NCI-H1436 (cell line): ENCODE results near the gene GNAS-AS1.
"Not testable (repeated sequence)": the region's sequence is repeated elsewhere in the genome, so short reads cannot be mapped to it uniquely, and the experiment has no call there.

Source experiments
- DNase-seq: peaks from one replicate; lab custom pipeline; 2025; lab: John Stamatoyannopoulos, UW

The GNAS-AS1 gene

DNA sequence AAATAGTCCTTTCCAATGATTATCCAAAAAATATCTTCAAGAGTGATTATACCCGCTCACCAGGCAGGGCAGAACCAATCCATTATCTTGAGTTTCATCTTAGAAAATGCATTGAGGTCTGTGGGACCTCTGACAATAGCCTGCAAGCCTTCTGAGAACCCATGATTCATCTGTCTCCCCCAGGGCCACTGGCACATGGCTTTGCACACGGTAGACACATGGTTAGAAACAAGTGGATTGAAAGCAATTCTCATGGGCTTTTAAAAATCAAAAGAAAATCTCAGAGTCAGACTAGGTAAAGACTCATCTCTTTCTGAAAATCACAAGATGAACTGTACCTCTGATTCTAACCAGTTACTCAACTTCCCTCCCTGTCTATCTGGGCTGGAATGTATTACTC, 15.5 kb downstream of the GNAS-AS1 start:
- DNase-seq, result no peak

DNA sequence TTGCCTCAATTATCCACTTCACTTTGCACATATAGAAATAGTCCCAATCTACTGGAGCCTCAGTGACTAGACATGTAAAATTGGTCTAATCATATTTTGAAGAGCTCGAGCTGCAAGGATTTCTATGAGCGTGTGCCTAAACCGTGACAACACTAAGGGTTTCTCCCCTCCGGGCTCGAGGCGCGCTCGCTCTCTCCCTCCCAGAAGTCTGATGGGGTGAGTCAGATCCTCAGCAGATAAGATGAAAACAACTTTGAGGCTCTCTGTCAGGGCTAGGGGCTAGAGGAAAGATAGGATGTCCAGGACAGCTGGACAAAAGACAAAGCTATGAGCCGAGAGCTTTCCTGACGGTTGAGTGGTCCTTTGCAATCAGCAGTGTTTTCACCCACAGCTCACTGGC, 16.8 kb downstream of the GNAS-AS1 start:
- DNase-seq, result peak; percentile 79

DNA sequence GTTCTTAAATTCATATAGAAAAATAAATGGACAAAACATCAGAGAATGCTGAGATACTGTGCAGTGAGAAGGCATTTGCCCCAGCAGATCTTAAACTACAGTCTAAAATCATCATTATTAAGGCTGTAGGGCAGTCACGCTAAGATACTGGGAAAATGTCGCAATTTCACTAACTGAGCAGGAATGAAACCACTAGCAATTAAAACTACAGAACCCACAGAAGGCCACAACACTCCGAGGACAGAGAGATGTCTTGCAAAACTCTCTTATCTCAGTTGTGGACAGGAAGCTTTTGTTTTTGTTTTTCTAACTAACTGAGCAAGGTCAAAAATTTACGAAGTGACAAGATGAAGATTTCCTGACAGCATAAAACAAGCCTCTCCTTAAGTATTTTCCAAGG, 18.2 kb downstream of the GNAS-AS1 start:
- DNase-seq, result no peak

DNA sequence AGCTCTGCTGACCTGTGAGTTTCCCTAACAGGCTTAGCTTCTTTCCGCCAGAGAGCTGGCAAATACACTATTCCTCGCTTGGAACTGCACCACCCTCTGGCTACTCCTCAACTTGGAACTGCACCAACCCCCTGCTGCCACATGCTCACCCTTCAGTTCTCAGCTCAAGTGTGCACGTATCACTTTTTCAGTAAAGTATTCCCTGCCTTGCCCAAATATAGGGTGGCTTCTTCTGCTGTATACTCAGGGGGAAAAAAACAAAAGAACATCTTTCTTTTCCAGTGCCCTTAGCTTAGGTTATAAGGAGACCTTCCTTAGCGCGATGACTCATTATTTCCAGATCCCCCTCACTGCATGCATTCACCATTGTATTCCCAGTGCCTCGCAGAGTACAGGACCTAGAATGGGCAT, 21.2 kb downstream of the GNAS-AS1 start:
- no peak for DNase-seq

DNA sequence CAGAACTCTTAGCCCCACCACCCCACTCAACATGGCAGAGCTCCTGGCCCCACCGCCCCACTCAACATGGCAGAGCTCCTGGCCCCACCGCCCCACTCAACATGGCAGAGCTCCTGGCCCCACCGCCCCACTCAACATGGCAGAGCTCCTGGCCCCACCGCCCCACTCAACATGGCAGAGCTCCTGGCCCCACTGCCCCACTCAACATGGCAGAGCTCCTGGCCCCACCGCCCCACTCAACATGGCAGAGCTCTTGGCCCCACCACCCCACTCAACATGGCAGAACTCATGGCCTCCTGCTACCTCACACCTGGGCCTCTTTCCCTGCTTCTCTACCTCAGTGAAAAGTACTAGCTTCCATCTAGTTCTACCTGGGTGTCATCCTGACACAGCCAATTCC, 21.9 kb downstream of the GNAS-AS1 start:
- DNase-seq, result not testable (repeated sequence)

DNA sequence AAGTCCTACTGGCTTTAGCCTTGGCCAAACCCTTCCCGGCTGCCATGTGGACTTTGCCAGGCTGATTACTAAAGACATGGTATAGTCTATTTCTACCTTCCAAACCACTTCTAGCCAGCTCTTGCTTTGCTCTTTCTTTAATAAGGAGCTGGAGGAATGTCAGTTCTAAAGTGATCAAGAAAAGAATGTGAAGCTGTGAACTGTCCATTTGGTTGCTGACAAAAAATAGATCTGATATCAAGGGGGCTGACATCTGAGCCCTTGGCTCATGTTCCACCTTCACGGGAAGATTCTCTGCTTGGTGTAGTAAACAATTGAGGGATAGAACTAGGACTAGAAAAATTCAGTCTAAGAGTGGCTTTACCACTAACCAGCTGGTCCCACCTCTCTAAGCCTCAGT, 22.6 kb downstream of the GNAS-AS1 start:
- no peak for DNase-seq

DNA sequence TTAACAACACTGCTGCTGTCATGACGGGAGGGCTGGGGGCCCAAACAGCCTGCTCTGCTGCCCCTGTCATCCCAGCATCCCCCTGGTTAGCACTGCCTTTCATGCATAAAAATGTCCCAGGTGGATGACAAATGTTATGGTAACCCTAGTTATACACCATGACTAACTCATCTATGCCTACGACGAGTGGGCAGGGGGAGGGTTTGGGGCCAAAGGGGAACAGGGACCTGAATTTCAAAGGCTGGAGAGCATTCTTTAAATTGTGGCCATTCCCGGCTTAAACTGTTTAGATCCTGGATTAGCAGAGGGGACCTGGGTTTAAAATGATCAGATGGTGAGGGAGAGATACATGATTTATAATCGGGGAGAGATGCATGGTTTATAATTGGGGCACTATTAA, 24.4 kb downstream of the GNAS-AS1 start:
- no peak for DNase-seq

DNA sequence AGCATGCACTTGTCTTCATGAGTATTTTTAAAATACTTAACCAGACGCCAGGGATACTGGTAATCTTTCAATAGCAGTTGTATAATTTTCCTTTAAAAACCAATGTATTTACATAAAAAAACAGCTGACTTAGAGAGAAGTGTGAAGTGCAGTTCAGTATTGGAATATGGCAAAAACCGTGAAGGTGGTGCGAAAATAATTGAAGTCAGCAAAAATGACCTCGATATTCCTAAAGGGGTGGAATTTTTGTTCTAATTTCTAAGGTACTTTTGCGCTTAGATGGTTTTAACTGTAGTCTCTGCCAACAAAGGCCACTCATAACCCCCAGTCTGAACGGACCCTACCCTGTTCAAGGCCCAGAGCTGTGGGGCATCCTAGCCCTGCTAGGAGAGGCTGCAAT, 25.3 kb downstream of the GNAS-AS1 start:
- DNase-seq, result no peak

DNA sequence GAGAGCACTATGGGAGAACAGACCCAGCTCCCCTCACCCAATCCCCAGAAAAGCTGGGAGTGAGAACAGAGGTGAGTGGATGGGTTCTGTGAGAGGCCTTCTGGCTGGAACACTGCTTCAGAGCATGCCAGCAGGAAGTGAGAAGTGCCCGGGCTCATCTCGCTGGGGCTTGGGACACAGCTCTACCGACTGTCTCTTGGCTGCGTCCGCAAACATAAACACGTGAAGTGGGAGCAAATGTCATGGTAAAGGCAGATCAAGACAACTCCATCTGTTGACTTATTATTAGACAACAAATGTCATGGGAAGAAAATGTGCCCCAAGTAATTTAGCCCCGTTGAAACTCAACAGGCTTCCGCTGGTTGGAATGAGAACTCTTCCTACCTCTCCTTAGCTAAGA, 25.9 kb downstream of the GNAS-AS1 start:
- no peak for DNase-seq

DNA sequence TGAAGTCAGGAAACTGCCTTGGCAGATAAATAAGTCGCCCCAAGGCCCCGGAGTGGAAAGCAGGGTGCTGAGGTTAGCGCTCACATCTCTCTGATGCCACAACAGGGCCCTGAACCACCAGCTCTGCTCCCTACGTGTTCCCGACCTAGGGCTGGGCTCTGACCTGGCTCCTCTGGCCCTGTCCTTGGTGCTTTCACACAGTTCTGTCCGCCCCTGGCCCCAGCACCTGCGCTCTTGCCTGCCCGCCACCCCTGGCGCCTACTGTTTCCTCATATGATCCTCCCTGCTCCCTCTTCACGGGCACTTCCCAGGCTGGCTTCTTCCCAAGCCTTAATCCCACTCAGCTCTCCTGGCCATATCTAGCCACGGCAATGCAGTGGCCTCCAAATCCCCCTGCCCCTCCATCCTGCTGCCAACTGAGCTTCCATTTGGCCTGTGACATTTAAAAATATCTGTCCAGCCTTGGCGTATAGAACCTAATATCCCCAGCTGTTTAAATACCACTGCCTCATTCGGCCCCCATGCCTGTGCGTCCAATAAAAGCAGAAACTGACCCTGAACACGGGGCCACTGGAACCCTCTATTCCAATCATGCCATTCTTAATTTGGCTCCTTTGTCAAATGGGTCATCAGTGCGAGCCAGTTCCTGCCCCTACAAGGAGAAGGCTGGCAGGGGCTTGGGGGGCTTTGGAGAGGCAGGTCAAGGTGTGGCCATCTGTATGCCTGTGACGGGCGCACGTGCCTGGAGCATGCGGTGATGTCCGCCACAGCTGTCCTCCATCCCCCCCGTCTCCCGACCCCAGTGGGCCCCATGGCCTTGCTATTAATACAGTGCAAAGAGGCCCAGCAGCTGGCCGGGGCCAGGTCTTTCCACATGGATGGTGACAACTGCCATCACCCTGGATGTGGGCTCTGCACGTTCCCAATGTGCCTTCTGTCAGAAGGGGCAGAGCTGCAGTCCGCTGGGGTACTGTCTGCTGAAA, 27.7 kb downstream of the GNAS-AS1 start:
- no peak for DNase-seq

DNA sequence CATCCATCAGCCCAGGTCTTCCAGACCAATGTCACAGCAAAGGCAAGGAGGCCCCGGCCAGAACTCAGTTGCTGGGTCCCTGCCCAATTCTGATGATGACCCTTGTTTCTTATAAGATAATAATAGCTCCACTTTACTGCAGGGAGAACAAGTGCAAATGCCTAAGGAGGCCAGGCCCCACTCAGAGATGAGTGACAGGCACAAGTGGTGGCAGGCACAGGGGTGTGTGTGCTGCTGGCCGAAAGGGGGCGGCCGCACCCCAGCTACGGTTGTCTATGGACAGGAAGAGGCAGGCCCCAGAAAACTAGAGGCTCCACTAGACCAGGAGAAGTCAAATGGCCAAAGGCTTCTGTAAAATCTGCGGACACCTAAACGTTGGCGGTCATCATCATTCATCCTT, 28.6 kb downstream of the GNAS-AS1 start:
- no peak for DNase-seq

DNA sequence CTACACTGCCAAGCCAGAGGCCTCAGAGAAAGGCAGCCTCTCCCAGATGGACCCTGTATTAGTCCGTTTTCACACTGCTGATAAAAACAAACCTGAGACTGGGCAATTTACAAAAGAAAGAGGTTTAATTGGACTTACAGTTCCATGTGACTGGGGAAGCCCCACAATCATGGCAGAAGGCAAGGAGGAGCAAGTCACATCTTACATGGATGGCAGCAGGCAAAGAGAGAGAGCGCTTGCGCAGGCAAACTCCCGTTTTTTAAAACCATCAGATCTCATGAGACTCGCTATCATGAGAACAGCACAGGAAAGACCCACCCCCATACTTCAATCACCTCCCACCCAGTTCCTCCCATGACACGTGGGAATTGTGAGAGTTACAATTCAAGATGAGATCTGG, 30.2 kb downstream of the GNAS-AS1 start:
- DNase-seq, result not testable (repeated sequence)

DNA sequence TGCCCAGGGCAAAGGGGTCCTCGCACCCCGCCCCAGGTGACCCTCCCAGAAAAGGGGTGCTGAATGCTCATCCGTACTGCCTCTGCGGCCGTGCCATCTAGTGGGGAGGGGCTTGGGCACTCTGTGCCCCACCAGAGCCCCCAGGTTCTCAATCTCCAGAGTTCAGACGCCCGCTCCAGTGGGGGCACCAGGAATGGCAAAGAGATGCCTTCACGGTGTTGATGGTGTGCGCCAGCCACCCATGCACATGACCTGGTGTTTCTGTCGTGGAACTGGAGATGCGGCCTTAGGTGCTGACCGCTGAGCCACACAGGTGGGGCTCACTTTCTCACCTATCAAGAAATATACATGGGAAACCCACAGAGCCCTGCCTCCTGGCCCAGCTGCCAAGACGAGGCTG, 30.8 kb downstream of the GNAS-AS1 start:
- no peak for DNase-seq

DNA sequence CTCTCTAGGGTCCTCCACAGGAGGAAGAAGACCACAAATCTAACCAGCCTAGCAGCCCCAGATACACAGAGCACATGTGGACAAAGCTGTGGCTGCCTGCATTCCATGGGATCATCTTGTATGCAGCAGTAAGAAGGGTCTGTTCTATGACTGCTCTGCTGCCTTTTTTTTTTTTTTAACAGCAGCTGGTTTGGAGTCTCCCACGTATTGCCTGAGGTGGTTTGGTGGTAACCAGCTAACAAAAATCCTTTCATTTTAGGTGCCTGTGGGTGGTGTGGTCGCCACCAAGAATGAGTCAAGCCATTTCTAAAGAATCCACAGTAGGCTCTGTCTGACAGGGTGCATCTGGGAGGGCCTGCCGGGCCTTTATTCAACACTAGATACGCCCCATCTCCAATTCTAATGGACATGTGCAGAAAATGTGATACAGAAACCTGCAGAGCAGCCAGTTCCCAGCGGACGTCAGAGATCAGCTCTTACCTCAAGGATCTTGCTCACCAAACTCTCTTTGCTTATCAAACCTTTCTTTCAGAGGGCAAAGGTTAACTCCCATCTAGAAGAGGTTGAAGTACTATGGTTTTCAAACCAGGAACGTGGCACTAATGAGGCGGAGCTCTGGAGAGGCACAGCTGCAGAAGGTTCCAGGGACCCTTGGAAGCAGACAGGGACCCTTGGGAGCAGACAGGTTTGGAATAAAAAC, 32.0 kb downstream of the GNAS-AS1 start:
- no peak for DNase-seq

DNA sequence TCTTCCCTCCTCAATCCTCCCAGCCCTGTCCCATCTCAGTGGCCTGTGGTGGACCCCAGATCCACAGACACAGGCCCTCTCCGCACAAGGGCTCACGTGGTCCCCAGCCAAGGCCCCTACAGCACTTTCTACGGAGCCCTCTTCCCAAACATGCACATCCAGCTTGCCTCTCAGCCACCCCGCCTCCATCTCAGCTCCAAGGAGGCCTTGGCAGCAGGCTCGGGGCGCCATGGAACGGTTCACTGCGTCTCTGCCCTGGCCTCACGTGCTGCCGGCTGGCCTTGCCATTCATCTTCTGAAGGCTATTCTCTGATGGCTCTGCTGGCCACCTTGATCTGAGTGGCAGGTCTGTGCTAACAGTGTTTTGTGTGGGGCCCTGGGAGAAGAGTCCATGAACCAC, 33.0 kb downstream of the GNAS-AS1 start:
- no peak for DNase-seq

DNA sequence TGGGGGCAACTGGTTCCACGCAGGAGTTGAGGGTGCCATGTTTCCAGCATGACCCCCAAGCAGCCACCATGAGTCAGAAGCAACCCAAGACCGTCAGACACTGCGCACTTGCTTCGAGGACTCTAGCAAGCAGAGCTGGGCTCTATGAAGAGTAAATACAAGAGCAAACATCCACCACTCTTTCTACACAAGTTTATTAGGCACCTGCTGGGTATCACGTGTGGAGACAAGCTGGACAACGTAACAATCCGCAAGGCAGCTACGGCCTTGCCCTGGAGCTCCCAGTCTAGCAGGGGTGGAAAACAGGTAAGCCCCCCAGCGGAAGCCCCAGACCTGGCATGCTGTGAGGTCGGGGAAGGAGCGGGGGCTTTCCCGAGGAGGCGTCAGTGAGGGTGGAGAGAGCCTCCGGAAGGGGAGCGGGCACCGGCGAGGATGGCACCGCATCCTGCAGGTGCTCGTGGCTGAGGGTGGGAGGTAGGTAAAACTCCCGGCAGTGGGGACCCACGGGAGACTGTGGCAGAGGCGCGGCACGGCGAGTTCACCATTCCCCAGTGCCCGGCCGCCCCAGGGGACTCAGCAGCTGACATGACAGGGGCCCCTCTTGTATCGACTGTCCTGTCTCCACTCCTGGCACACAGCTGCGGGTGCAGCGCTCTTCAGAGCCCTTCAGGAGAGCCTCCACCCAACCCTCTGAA, 33.6 kb downstream of the GNAS-AS1 start:
- DNase-seq, result no peak

DNA sequence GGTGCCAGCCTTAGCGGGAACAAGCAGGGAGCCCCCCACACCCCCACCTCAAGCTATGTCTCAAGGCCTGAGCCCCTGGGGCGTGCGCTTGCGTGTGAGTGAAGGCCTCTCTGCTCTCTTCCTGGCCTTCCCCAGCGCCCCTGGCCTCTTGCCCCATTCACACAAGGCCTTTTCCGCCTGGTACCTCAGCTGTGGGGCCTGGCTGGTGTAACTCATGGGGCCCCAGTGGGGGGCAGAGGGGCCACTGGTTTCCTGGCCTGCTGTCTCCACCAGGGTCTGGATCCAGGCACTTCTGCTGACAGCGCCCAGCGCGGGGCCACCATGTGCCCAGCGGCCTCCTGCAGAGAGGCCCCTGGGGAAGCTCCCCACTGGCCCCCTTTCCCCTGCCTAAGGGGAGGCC, 34.7 kb downstream of the GNAS-AS1 start:
- DNase-seq, result no peak

DNA sequence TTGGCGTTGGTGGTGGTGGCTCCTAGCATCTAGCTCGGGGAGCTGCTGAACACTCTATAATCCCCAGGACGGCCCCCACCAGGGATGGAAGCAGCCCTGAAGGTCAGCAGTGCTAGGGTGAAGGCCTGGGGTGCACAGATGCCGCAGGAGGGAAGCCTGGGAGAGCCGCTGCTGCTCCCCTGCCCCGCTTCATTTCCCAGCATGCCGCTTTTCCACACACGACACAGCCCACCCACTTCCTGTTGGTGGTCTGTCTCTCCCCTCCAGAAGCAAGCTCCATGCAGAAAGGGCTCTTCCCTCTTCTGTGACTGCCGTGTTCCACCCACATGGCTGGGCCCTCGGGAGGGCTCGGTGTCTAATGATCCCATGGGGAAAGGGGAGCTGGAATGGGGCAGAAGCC, 35.3 kb downstream of the GNAS-AS1 start:
- no peak for DNase-seq

DNA sequence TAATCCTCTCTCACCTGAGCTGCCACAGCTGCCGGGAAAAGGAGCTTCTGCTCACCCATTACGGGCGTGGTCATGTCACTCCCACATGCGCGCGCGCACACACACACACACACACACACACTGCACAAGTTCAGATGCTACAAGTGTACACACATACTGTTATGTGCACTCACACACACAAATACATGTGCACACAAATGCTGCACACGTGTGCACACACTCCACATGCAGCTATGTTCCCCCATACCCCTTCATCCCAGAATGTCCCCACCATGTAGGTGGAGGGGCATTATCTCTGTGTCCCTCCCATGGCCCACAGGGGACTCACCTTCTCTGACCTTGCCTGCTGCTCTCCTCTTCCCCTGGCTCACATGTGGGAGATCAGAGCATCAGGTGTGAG, 37.3 kb downstream of the GNAS-AS1 start:
- no peak for DNase-seq

DNA sequence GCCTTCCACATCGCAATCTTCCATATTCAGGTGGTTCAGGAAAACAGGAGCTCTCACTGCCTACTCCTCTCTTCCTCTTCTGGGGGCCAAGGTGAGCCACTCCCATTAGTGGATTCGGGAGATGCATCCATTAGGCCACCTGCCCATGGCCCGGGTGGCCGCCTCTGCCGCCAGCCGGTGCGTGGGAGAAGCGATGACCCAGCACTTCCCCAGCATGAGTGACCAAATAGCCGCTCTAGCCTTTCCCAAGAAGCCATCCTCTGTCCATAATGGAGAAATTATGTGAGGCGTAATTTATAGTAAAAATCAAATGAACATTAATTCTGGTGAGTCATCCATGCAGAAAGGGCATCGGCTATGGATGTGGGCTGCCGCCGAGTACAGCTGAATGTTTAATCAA, 39.4 kb downstream of the GNAS-AS1 start:
- no peak for DNase-seq

DNA sequence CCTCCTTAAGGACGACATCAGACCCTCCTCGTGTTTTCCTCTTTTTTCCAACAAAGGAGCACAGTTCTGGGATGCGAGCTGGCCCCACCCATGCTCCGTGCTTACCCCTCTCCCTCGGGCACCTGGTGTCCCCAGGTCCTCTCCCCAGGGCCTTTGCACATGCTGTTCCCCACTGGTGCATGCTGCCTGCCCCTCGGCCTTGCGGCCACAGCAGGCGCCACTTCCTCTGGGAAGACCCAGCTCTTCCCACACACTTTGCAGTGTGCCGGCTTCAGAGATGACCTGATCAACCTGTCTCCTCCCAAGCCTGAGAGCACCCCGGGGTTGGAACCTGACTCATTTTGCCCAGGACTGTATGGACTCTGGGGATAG, 39.8 kb downstream of the GNAS-AS1 start:
- no peak for DNase-seq

DNA sequence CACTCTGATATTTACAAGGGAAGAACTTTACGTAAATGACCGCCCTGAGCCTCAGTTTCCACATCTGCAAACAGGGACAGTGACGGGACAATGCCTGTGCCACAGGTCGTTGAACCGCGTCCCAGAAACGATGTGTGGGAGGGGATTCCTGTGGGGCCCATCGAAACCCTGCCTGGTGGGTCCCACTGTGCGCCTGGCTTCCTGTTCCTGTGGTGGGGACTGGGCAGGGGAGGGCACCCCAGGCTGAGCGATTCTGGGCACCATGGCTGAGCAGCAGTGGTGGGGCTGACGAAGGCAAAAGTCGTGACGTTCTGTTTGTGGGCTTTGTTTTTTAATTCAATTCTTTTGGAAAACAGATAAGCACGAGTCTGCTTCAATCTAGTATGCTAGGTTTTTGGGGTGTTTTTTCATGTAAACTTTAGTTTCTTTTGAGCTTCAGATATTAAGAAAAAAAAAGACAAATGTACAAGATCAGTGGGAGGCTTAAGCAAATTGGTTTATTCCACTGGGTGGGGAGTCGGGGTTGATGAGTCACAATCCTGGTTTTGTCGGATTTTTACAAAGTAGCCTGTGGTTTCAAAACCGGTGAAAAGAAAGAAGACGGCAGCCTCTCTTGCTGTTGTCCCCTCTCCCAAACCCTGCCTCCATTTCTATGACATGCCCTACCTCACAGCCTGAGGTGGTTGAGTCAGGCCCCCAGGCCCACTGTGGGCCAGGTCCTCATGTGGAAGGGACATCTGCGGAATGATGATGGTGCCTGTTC, 40.4 kb downstream of the GNAS-AS1 start:
- DNase-seq, result no peak
